OCI-LY7 (cell line): Measurements from ENCODE around the gene ZDHHC14.

Experiments
- CTCF ChIP-seq: fragments of 200-600 bp; sonication (generic); conservative IDR thresholded peaks from 2 replicates; pipeline ENCODE4 v1.5.1; 2014; ENCODE audit warnings: mild to moderate bottlenecking, antibody characterized with exemption, low read length, moderate library complexity, mixed read lengths
- EZH2phosphoT487 ChIP-seq: fragments of 200-600 bp; sonication (generic); IDR thresholded peaks from 2 replicates; pipeline ENCODE4 v1.6.1; 2018; ENCODE audit warnings: low read depth, borderline replicate concordance, mild to moderate bottlenecking, mixed run types, antibody characterized with exemption, low read length, moderate library complexity, mixed read lengths

- TF ChIP-seq EZH2phosphoT487 (no peak), CTCF (no peak)
Observed at GRCh38 chr6:157625764-157626163, 244.8 kb downstream of the ZDHHC14 start.
